Caki2 (cell line): ENCODE measurements around the gene EXOSC7. TPM values are rescaled to one million over a fixed set of nuclear protein-coding genes. Genes with fewer than 3 reads are reported as not detected.

Source experiments
- DNase-seq: peaks from one replicate; pipeline ENCODE4 v3.0.0-alpha.2; 2015; ENCODE audit warnings: low read depth
- in situ Hi-C: cut with HindIII; loops from 2 replicates; pipeline ENCODE4 v1.10.0; 2016; ENCODE audit warnings: low sequenced_read_pairs, low pct_unique_long_range_greater_than_20kb, mixed read lengths
- total RNA-seq: library from RNA; depleted of rRNA; stranded (reverse); fragments of >200 nt; shearing (Covaris generic); gene quantifications from 2 replicates; pipeline ENCODE4 v1.2.3, GENCODE V29; 2014; ENCODE audit warnings: low replicate concordance; rRNA removed

Gene EXOSC7
- total RNA-seq, 1 experiment from 2014 or later, result 24.0 TPM

DNA sequence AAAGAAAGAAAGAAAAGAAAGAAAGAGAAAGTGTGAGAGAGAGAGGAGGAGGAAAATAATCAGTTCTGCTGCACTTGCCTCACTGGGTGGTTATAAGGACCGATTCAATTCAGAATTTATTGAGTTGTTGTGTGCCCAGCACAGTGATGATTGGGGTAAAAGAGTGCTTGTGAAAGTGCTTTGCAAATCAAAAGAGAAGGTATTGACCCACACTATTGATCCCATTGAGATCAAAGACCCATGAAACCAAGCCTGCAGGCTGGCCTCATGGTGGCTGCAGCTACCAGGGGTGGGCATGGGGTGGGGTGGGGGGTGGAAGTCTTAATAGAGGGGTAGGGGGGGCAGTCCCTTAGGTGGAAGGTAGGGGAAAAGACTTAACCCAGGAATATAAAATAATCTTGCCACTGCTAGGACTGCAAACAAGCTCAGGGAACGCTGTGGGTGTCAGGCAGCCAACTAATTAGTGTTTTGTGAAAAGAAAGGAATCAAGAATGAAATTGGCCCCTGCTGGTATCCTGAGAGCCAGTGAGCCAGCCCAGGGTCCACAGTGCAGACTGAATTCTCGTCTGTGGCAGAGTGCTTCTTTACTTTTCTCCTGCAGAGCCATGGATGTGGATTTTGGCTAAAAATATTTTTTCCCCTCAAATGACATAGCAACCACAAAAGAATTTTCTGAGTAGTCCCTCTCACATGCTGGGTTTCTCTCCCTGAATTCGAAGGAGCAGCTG is 84.3 kb downstream of the EXOSC7 start:
- in situ Hi-C loops, result no loop called here
- DNase-seq, result no peak

Other genes with a start within 250 kb of the EXOSC7 start
- gene ZNF501, start 246.6 kb upstream of the EXOSC7 start, total RNA-seq, result 2.1 and 3.8 TPM in 2 replicates
- 3.2 and 7.2 TPM in 2 replicates for gene KIAA1143, start 214.6 kb upstream of the EXOSC7 start, total RNA-seq
- gene KIF15, start 214.4 kb upstream of the EXOSC7 start, total RNA-seq, result 9.8 and 22.5 TPM in 2 replicates
- 8.9 and 18.6 TPM in 2 replicates for gene TMEM42, start 114.3 kb upstream of the EXOSC7 start, total RNA-seq
- 1.1 TPM in 1 of 2 replicates, not detected in the other for gene TGM4, start 101.6 kb upstream of the EXOSC7 start, total RNA-seq
- 56.6 and 76.1 TPM in 2 replicates for gene ZDHHC3, start 70 bp upstream of the EXOSC7 start, total RNA-seq
- gene CLEC3B, start 50.1 kb downstream of the EXOSC7 start, total RNA-seq, result not detected in 2 replicates
- 11.3 and 11.4 TPM in 2 replicates for gene CDCP1, start 170.1 kb downstream of the EXOSC7 start, total RNA-seq